Type B pancreatic cell (in vitro differentiated cells): ENCODE results near the gene METTL8. TPM values are rescaled to one million over a fixed set of nuclear protein-coding genes. Genes with fewer than 3 reads are reported as not detected.

Source experiments
- DNase-seq: peaks from one replicate; pipeline ENCODE4 v3.0.0; 2021; ENCODE audit warnings: mixed read lengths; ENCODE audit not compliant: unreplicated experiment; ENCODE audit errors: extremely low spot score
- H3K27ac Mint-ChIP-seq: 2 replicates; pipeline ENCODE4 v1.8.0; 2021; ENCODE audit warnings: mild to moderate bottlenecking, mixed read lengths
- H3K27me3 Mint-ChIP-seq: 2 replicates; pipeline ENCODE4 v1.8.0; 2021; ENCODE audit warnings: mixed read lengths
- H3K36me3 Mint-ChIP-seq: 2 replicates; pipeline ENCODE4 v1.8.0; 2021; ENCODE audit warnings: mixed read lengths
- H3K4me1 Mint-ChIP-seq: one replicate; pipeline ENCODE4 v1.8.0; 2021; ENCODE audit warnings: mixed read lengths; ENCODE audit not compliant: unreplicated experiment
- H3K4me3 Mint-ChIP-seq: 2 replicates; pipeline ENCODE4 v1.8.0; 2021; ENCODE audit warnings: mild to moderate bottlenecking, mixed read lengths
- H3K9me3 Mint-ChIP-seq: 2 replicates; pipeline ENCODE4 v1.8.0; 2021; ENCODE audit warnings: mixed read lengths
- CTCF ChIP-seq: fragments of 200-600 bp; sonication (generic); conservative IDR thresholded peaks from 2 replicates; pipeline ENCODE4 v1.5.0; 2021; ENCODE audit warnings: antibody characterized with exemption, mild to moderate bottlenecking
- total RNA-seq: library from RNA; stranded (reverse); gene quantifications from 2 replicates; pipeline ENCODE4 v1.2.1, GENCODE V29; 2021; ENCODE audit warnings: low replicate concordance

Gene METTL8
- total RNA-seq, 1 donor from 2014 or later: 30.4 TPM

GRCh38 chr2:171412571-171413175 is 21.1 kb downstream of the METTL8 start:
- Mint-ChIP-seq H3K4me1 (peaks cover 16% of the 10 kb centered on the region), H3K9me3 (no peaks in the 10 kb centered on the region), H3K36me3 (no peaks in the 10 kb centered on the region), H3K27ac (no peak overlapping the region), H3K4me3 (no peak overlapping the region), H3K27me3 (no peaks in the 10 kb centered on the region)
- no peak for TF ChIP-seq CTCF
- no peak for DNase-seq

GRCh38 chr2:171411791-171412483 is 21.9 kb downstream of the METTL8 start:
- no peak for TF ChIP-seq CTCF
- Mint-ChIP-seq H3K27me3 (no peaks in the 10 kb centered on the region), H3K9me3 (no peaks in the 10 kb centered on the region), H3K4me1 (peaks cover 16% of the 10 kb centered on the region), H3K27ac (no peak overlapping the region), H3K4me3 (no peak overlapping the region), H3K36me3 (no peaks in the 10 kb centered on the region)
- DNase-seq: no peak

DNA sequence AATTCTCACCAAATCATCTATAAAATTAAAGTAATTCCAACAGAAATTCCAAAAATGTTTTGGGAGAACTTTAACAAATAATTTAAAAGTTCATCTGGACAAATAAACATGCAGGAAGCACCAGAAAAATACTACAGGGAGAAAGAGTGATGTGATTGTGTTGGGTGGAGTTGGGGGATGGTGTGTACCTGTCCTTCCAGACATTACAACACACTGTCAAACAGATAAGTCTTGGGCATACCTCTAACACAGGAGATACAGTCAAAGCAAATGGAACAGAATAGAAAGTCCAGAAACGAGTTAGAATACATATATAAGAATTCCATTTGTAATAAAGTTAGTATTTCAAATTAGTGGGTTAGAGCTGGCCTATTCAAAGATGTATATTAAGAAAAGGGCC is 22.6 kb downstream of the METTL8 start:
- no peaks in the 10 kb centered on the region for H3K27me3 Mint-ChIP-seq
- no peak overlapping the region for H3K27ac Mint-ChIP-seq
- no peak overlapping the region for H3K4me3 Mint-ChIP-seq
- H3K9me3 Mint-ChIP-seq: no peaks in the 10 kb centered on the region
- H3K4me1 Mint-ChIP-seq: peaks cover 16% of the 10 kb centered on the region
- no peak for DNase-seq
- no peaks in the 10 kb centered on the region for H3K36me3 Mint-ChIP-seq
- no peak for TF ChIP-seq CTCF

- TF ChIP-seq CTCF: no peak
- Mint-ChIP-seq H3K9me3 (no peaks in the 10 kb centered on the region), H3K36me3 (no peaks in the 10 kb centered on the region), H3K27ac (no peak overlapping the region), H3K4me3 (no peak overlapping the region), H3K27me3 (no peaks in the 10 kb centered on the region), H3K4me1 (peaks cover 10% of the 10 kb centered on the region)
- DNase-seq: no peak
These were observed 23.2 kb downstream of the METTL8 start for GRCh38 chr2:171410624-171411023.

- no peak for DNase-seq
- H3K9me3 Mint-ChIP-seq: no peaks in the 10 kb centered on the region
- peaks cover 10% of the 10 kb centered on the region for H3K4me1 Mint-ChIP-seq
- H3K27me3 Mint-ChIP-seq: no peaks in the 10 kb centered on the region
- H3K4me3 Mint-ChIP-seq: no peak overlapping the region
- no peak overlapping the region for H3K27ac Mint-ChIP-seq
- no peak for TF ChIP-seq CTCF
- no peaks in the 10 kb centered on the region for H3K36me3 Mint-ChIP-seq
These were observed 23.7 kb downstream of the METTL8 start for GRCh38 chr2:171410101-171410500.
